Activated CD4-positive, CD25-positive, alpha-beta regulatory T cell treated with anti-CD3 and anti-CD28 coated beads, Interleukin-2, amount 50 U/mL, for 24 hours (primary cell): ENCODE measurements around the gene PALLD.
"Not testable (repeated sequence)": the region's sequence is repeated elsewhere in the genome, so short reads cannot be mapped to it uniquely, and the experiment has no call there.

Experiments used
- ATAC-seq, 2 donors: fragments of 150-1000 bp; cut with Tn5 transposase; one replicate each; pipeline ENCODE4 v1.10.0; 2021; ENCODE audit warnings: mild to moderate bottlenecking in 1 of 2, moderate library complexity in 1 of 2

The PALLD gene

DNA sequence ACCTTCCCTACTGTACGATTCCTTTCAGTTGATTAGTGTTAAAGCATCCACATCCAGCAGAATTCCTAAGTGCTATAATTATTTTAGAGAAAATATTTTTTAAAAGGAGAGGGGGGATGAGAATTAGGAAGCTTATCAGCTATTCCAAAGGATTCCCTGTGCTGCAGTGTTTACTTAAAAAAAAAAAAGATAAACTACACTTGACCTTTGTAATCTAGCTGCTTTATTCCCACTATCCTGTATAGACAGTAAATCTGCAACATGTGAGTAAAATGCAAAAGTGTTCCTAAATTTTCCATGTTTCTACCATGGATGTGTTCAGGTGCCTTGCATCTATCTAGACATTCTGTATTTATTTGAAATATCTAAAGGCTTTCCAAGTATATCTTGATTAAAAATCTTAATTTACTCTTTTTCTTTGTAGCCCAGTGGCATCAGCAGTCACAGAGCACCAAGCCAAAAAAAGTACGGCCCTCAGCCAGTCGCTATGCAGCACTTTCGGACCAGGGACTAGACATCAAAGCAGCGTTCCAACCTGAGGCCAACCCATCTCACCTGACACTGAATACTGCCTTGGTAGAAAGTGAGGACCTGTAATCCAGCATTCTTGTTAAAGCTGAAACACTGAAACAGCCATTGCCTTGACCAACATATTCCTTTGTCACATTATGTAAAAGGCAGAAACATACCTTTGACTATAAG is 429.1 kb downstream of the PALLD start:
- ATAC-seq: no peak

DNA sequence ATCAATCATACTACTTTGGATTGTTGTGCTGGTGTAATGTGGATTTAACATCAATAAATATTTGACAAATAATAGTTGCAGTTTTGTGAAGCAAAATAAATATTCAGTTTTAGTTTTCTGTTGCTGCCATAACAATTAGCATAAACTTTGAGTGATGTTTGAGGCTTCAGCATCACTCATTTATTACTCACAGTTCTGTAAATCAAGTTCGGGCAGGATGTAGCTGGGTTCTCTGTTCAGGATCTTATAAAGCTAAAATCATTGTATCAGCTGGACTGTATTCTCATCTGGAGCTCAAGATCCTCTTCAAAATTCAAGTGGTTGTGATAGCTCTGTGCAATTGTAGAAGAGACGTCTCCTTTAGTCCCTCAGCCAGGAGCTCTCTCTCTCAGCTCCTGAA is 431.5 kb downstream of the PALLD start:
- ATAC-seq: no peak

DNA sequence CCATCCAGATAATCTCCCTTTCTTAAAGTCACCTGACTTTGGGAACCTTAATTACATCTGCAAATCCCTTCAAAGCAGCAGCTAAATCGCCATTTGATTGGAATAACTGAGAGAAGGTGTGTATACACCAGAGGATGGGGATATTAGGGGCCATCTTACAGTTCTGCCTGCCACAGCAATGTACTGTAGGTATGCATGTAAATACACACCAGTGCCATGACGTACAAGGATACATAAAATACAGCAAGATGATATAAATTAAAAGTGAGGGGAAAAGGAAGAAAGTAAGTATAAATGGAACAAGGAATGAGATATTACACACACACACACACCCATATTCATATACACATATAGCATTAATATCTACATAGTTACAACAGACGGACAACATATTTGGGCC is 432.0 kb downstream of the PALLD start:
- no peak for ATAC-seq

DNA sequence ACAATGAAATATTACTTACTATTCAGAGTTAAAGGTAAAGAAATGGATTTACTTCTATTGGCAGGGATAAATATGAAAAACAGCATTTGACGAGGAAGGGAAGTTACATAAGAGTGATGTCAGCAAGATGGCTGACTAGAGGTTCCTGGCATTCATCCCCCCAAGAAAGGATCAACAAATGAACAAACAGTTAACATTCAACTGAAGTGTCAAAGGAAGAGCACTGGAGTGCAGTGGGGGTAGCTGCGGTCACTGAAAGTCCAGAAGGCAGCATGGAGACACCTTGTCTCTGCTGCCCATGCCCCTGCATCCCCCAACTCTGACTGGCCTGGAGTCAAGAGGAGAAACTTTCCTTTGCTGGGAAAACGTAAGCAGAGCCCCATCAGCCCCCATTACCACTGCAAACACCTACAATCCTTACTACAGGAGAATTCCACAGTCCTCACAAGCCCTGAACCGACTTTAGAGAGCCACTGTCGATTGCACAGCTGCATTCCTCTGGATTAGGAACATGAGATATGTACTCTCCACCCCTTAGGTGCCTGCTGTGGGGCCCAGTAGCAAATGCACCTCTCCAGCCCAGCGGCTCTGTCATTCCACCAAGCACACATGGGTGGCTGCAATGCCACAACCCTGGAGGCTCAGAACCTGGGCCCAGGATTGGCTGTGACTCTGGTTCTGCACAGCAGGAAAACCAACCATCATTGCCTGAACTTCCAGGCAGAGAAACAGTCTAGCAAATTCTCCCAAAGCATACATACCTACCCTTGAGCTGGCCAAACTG is 433.8 kb downstream of the PALLD start:
- no peak for ATAC-seq

DNA sequence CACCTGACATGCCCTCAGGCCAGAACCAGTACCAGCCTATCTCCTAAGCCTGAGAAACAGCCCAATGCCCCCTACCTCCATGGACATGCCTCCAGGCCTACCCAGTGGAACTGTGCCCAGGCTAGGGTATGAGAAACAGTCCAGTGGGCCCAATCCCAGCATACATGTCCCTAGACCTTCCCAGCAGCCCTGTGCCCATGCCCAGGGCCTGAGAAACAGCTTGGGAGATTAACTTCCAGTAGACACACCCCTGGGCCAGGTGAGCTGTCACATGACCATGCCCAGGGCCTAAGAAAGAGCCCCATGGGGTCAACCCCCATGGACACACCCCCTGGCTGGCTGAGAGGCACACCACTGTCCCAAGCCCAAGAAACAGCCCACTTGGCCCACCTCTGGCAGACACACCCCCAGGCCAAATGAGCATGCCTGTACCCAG is 434.4 kb downstream of the PALLD start:
- no peak for ATAC-seq

DNA sequence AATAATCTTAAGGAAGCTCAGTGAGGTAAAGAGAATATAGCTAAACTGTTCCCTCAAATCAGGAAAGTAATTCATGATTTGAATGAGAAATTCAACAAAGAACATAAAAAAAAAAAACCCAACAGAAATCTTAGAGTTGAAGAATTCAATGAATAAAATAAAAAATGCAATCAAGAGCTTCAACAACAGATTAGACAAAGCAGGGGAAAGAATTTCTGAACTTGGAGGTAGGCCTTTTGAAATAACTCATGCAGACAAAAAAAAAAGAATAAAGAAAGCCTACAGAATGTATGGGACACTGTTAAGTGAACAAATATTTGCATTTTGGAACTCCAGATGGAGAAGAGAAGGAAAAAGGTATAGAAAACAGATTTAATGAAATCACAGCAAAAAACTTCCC is 435.3 kb downstream of the PALLD start:
- no peak for ATAC-seq

DNA sequence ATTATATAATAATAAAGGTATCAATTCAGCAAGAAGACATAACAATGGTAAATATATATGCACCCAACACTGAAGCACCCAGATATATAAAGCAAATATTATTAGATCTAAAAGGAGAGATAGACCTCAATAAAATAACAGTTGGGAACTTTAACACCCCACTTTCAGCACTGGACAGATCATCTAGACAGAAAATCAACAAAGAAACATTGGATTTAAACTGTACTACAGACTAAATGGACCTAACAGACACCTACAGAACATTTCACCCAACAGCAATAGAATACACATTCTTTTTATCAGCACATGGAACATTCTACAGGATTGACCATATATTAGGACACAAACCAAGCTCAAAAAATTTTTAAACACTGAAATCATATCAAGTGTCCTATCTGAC is 436.6 kb downstream of the PALLD start:
- no peak for ATAC-seq

DNA sequence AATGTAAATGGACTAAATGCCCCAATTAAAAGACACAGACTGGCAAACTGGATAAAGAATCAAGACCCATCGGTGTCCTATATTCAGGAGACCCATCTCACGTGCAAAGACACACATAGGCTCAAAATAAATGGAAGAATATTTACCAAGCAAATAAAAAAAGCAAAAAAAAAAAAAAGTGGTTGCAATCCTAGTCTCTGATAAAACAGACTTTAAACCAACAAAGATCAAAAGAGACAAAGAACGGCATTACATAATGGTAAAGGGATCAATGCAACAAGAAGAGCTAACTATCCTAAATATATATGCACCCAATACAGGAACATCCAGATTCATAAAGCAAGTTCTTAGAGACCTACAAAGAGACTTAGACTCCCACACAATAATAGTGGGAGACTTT is 440.6 kb downstream of the PALLD start:
- not testable (repeated sequence) for ATAC-seq

DNA sequence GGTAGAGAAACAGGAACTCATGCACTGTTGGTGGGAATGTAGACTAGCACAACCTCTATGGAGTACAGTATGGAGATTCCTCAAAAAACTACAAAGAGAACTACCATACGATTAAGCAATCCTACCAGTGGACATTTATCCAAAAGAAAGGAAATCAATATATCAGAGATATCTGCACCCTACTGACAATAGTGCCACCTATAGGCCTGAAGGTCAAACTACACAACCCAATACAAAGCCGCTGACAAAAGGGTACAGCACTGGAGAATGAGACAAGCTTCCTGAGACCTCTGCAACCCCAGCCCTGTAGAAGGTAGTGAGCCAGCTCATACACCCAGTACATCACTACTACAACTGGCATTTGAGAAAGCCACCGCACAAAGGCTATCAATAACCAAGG is 446.1 kb downstream of the PALLD start:
- ATAC-seq: no peak

DNA sequence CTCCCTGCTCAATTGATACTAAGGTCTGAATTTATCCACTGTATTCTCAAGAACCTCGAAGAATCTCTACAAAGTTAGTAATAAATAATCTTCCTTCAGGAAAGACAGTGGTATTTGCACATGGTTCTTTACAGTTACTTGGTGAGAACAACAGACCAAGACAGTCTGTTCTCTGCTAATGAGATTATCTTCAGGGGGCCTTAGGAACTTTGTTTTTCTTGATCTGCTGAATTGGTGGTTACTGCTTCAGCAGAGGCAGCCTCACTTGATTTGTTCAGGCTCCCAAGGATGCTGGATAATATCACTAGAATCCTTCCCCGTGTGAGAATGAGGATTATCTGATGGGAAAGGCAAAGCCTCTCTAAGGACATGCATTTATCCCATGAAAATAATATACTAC is 448.4 kb downstream of the PALLD start:
- ATAC-seq: no peak

DNA sequence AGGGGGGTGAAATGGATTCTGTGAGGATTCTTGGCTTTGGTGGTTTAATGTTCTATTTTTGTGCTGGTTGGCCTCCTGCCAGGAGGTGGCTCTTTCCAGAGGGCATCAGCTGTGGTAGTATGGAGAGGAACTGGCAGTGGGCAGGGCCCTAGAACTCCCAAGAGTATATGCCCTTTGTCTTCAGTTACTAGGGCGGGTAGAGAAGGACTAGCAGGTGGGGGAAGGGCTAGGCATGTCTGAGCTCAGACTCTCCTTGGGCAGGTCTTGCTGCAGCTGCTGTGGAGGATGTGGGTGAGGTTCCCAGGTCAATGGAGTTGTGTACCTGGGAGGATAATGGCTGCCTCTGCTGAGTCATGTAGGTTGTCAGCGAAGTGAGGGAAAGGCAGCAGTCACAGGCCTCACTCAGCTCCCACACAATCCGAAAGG is 456.0 kb downstream of the PALLD start:
- ATAC-seq: not testable (repeated sequence)

DNA sequence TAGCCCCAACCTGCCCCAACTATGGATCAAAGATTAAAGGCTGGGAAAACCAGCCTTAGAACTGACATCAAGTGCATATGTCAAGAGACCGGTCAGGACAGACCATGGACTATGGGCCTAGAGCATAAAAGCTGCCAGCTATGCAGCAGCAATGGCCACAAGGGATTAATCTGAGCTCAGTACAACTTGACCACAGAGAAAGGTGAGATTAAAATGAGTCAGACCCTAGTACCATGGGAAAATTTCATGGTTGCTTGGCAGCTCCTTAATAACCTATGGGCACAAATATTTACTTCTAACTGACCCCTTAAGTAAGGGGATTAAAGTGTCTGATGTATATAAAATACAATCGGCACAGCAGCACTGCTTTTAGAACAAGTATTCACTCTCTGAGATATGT is 458.8 kb downstream of the PALLD start:
- no peak for ATAC-seq

DNA sequence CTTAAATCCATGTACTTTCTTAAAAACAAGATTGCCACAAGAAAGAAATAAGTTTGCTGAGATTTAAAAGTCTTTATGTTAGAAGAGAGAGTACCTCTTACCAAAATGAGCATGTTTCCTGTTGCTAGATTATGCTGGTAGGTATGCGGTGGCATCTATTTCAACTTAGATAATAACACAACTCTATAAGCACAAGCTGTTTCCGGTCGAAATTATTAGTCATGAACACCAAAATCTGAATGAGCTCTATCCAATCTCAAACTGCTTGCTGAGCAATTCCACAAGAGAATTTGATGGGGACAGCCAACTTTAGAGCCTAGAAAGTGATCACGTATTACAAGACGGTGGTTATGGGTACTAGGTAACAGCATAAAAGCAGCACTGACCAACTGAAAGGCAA is 463.9 kb downstream of the PALLD start:
- ATAC-seq: no peak

DNA sequence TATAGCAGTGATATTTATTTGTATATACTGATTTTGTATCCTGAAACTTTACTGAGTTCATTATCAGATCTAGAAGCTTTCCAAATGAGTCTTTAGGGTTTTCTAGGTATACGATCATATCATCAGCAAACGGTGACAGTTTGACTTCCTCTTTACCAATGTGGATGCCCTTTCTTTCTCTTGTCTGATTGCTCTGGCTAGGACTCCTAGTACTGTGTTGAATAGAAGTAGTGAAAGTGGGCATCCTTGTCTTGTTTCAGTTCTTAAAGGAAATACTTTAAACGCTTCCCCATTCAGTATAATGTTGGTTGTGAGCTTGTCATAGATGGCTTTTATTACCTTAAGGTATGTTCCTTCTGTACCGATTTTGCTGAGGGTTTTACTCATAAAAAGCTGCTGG is 475.7 kb downstream of the PALLD start:
- no peak for ATAC-seq
